ENCODE data around the gene OCA2.
"Not testable (repeated sequence)": the region's sequence is repeated elsewhere in the genome, so short reads cannot be mapped to it uniquely, and the experiment has no call there.

The OCA2 gene

GRCh38 chr15:28001641-28002040, 97.5 kb downstream of the OCA2 start:
- no peak for DNase-seq (ENCODE audit: low read depth)

DNA sequence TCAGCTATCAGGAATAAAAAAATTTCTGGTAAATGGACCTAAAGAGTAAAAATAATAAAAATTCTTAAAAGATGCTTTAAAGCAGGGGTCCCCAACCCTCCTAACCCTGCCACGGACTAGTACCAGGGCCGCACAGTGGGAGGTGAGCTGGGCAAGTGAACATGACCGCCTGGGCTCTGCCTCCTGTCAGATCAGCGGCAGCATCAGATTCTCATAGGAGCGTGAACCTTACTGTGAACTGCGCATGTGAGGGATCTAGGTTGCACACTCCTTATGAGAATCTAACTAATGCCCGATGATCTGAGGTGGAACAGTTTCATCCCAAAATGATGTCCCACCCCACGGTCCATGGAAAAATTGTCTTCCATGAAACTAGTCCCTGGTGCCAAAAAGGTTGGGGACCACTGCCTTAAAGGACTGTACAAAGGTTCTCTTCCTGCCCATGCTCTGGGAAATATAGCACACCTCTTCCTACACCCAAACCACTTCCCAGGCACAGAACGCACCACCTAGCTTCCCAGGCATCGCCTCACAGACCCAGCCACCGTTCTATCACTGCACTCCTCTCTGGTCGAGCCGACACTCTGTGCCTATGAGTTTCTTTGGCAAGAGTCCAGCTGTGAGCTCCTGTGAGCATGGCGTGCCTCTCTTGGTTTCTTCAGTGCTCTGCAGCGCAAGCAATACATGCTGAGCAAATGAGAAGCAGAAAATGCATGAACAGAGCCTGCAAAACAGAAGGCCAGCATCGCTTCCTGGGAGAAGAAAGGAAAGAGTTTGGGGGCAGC, 104.9 kb downstream of the OCA2 start:
- no peak for DNase-seq (ENCODE audit: low read depth)

GRCh38 chr15:27993544-27993943, 105.6 kb downstream of the OCA2 start:
- no peak for DNase-seq (ENCODE audit: low read depth)

DNA sequence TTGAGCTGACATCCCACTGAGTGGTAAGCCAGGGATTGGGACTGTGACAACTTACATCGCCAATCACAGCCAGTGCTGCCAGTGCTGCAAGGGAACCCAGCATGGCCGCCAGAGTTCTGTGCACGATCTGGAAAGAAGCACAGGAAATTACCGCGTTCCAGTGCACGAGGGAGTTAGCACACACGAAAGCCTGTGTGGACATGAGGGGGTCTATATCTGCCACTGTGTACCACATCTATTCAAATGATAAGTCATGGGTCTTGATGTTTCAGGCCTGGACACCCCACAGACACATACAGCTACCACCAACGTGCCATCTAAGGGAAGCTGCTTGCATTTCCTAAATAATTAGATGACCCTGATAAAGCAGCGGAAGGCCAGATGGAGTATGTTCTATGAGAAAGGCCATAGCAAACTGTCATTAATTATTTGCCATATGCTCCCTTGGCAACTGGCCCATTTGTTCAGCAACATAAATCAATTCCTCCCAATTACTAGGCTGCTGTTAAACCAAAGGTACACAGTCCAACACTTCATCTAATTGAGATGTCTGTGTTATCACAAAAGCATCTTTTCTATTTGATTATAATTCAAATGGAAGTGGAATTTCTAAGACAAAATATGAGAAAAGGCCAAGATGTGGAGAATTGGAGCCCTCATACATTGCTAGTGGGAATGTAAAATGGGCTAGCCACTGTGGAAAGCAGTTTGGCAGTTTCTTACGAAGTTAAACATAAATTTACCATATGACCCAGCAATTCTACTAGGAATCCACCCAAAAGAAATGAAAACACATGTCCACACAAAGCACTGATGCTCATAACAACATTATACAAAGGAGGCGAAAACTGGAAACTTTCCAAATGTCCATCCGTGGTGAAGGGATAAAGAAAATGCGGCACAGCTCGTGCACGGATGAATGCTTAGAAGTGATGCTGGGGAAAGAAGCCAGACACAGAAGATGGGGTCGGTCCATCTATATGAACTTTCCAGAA, 108.3 kb downstream of the OCA2 start:
- DNase-seq (ENCODE audit: low read depth): no peak

GRCh38 chr15:27989838-27990237, 109.3 kb downstream of the OCA2 start:
- no peak for DNase-seq (ENCODE audit: low read depth)

- no peak for DNase-seq (ENCODE audit: low read depth)
These were observed 109.7 kb downstream of the OCA2 start for GRCh38 chr15:27989427-27989826.

GRCh38 chr15:27985099-27985498, 114.0 kb downstream of the OCA2 start:
- no peak for DNase-seq (ENCODE audit: low read depth)

- no peak for DNase-seq (ENCODE audit: low read depth)
These were observed 115.6 kb downstream of the OCA2 start for GRCh38 chr15:27983496-27983895.

DNA sequence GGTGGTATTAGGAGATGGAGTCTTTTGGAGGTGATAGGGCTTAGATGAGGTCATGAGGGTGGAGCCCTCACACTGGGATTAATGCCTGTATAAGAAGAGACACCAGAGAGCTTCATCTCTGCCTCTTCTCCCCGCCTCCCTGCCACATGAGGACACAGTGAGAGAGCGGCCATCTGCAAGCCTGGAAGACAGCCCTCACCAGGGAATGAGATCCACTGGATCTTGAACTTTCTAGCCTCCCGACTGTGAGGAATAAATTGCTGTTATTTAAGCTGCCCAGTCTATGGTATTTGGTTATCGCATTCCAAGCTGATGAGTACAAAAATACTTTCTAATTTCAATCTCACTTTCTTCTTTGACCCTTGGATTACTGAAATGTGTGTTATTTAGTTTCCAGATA, 121.4 kb downstream of the OCA2 start:
- DNase-seq (ENCODE audit: low read depth): no peak

GRCh38 chr15:27973886-27974285, 125.2 kb downstream of the OCA2 start:
- DNase-seq (ENCODE audit: low read depth): no peak

DNA sequence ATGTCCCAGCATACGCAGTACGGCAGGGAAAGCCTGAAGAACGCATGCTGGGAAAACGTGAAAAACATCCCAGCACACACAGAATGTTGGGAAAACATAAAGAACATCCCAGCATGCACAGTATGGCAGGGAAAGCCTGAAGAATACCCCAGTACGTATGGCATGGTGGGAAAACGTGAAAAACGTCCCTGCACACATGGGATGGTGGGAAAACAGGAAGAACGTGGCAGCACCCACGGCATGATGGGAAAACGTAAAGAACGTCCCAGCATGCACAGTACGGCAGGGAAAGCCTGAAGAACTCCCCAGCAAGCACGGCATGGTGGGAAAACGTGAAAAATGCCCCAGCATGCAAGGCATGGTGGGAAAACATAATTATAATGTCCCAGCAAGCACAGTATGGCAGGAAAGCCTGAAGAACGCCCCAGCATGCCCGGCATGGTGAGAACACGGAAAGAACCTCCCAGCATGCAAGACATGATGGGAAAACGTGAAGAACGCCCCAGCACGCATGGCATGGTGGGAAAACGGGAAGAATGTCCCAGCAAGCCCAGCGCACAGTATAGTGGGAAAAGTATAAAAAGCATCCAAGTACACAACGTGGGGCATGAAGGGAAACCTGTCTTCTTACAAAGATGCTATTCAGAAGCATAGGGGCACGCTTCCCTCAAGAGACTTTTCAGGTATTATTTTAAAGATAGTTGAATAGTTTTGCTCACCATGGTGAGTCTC, 128.3 kb downstream of the OCA2 start:
- no peak for DNase-seq (ENCODE audit: low read depth)

GRCh38 chr15:27967541-27967940, 131.6 kb downstream of the OCA2 start:
- DNase-seq (ENCODE audit: low read depth): no peak

GRCh38 chr15:27965546-27965945, 133.6 kb downstream of the OCA2 start:
- no peak for DNase-seq (ENCODE audit: low read depth)

DNA sequence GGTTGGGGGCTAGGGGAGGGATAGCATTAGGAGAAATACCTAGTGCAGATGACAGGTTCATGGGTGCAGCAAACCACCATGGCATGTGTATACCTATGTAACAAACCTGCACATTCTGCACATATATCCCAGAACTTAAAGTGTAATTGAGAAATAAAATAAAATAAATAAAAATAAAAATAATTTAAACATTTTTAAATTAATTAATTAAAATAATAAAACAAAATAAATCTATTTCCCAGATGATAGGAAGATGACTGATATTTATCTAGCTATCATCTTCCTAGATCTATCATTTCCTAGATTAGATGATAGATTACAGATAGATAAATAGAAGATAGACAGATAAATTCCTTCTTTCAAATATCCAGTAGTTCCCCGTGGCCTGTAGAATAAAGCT, 137.3 kb downstream of the OCA2 start:
- DNase-seq (ENCODE audit: low read depth): no peak

DNA sequence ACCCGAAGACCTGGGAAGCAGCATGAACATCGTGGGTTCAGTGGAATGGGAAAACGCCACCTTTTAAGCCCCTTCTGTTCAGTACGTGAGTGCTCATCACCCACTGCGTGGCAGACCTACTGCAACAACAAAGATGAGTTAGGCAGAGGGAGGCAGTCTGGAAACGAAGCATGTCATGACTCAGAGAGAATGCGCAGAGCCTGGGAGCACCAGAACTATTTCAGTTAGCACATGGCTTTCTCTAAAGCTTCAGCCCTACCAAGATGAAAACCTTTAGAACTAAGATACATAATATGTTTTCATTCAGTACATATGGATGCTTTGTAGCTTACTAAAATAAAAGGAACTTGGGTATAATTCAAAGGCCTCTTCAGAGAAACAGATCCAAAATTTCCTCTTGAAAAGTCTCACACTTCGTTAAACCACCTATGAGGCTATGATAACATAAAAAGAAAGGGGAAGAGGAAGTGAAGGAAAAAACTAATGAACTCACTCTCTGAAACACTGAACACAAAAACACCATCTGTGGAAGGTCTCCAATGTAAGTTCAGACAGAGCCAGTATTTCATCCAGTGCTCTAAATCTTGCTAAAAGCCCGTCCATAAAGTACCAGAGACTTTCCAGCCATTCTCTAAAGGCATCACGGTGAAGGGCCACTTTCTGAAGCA, 140.1 kb downstream of the OCA2 start:
- DNase-seq (ENCODE audit: low read depth): no peak

DNA sequence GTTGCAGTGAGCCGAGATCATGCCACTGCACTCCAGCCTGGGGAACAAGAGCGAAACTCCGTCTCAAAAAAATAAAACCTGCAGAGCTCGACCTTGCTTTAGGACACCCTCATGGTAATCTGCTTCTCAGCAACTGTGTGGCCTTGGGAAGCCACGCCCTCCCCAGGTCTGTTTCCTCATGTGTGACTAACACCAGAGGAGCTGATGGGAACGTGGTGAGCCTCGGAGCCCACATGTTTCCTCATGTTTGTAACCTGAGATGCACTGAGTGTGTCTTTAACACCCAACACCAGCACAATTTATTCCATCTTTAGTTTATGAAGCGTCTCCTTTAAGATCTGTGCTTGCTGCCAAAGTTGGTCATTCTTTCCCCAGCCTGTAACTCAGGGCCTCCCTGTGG, 142.8 kb downstream of the OCA2 start:
- DNase-seq (ENCODE audit: low read depth): no peak

DNA sequence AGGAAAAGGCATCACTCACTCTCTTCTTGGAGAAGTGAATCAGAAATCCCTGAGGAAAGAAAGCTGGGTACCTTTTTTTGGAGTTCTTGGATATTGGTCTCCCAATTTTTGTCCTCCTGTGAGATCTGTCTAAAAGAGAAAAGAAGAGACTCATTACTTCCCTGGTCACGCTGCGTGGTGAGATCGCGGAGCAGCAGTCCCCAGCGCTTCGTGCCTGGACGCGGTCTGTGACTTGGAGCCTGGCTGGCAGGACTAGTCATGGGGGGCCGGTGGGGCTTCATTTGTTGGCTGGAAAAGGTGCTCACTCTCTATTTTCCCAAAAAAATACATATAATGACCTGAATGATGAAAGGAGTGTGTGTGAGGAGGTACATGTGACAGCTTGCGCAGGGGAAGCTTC, 144.0 kb downstream of the OCA2 start:
- DNase-seq (ENCODE audit: low read depth): no peak

GRCh38 chr15:27952593-27952992, 146.5 kb downstream of the OCA2 start:
- not testable (repeated sequence) for DNase-seq (ENCODE audit: low read depth)

GRCh38 chr15:27951191-27951890, 147.8 kb downstream of the OCA2 start:
- no peak for DNase-seq (ENCODE audit: low read depth)

GRCh38 chr15:27949089-27949488, 150.0 kb downstream of the OCA2 start:
- DNase-seq (ENCODE audit: low read depth): no peak

GRCh38 chr15:27939246-27939645, 159.9 kb downstream of the OCA2 start:
- DNase-seq (ENCODE audit: low read depth): no peak

Data from EH (cell line).